Heart left ventricle (tissue), 13 donors: ENCODE results near the gene MET.

ENCODE experiments used
- CTCF ChIP-seq, 12 donors: fragments of 200-600 bp; sonication (generic) in 4 of 12; IDR thresholded peaks; one replicate each; pipeline versions ENCODE4 v1.5.0 to v1.8.0; 2018 to 2022; ENCODE audit warnings: antibody characterized with exemption in 12 of 12, mild to moderate bottlenecking in 5 of 12
- POLR2A ChIP-seq, 2 donors: fragments of 450-650 bp; IDR thresholded peaks; one replicate each; pipeline ENCODE4 v1.6.1; 2017; ENCODE audit warnings: antibody characterized with exemption in 2 of 2, mild to moderate bottlenecking in 2 of 2, moderate library complexity in 2 of 2
- donor health status: ischemic (EF 13 %, LVEDD 7.1; RV severe dilation, severe dysfunction).
- donor health status: DM: no; HTN: yes; CAD: no.
- donor health status: DM: no; HTN: no; CAD: no.
- donor health status: ischemic (EF 25% LVEDD 6.9; RV normal size, moderate dysfunction).
- donor health status: ischemic (EF 25% LVEDD 5.7; RV mildly dilated, moderate dysfunction).
- donor health status: ischemic (EF 35%, LVEDD 5.7; RV mildly dilated, moderate dysfunction).
- donor health status: nonischemic (EF 11% LVEDD 7.7; RV severe dilation, severe dysfunction).
- donor health status: DM: yes; HTN: yes; CAD: no.
- donor health status: PGD.
- donor health status: ischemic (EF 29% LVEDD 5.4; RV normal size, mild dysfunction).
- donor health status: nonischemic (EF 23%, LVEDD 6.1; RV moderate dilation, normal function).

- TF ChIP-seq CTCF (IDR thresholded peaks at IDR 0.05) (no peak), POLR2A (IDR thresholded peaks at IDR 0.05) (no peak)
These were observed 99.6 kb downstream of the MET start for GRCh38 chr7:116771640-116772039.
